ENCODE results near the gene SMIM24. TPM values are rescaled to one million over a fixed set of nuclear protein-coding genes. Genes with fewer than 3 reads are reported as not detected.

SMIM24 gene
- total RNA-seq, 2 experiments from 2014 or later, result 0.31 to 0.36 TPM

Other genes starting within 250 kb of the SMIM24 start
- 10 to 100 TPM; 17.7 to 19.3 TPM for gene NFIC, start 113.9 kb downstream of the SMIM24 start, total RNA-seq
- gene SMIM44, start 2.9 kb upstream of the SMIM24 start, total RNA-seq, result not detected
- 10 to 100 TPM; 18.8 to 21.4 TPM for gene DOHH, start 20.1 kb upstream of the SMIM24 start, total RNA-seq
- 10 to 100 TPM; 33.1 to 33.6 TPM for gene FZR1, start 25.8 kb upstream of the SMIM24 start, total RNA-seq
- gene TEKTIP1, start 58.6 kb upstream of the SMIM24 start, total RNA-seq, result under 1 TPM; 0.67 to 0.78 TPM
- 100 to 1,000 TPM; 118 to 124 TPM for gene MFSD12, start 77.1 kb upstream of the SMIM24 start, total RNA-seq
- gene HMG20B, start 92.4 kb upstream of the SMIM24 start, total RNA-seq, result 10 to 100 TPM; 43.0 to 44.9 TPM
- under 1 TPM; 0.44 to 0.67 TPM for gene GIPC3, start 105.0 kb upstream of the SMIM24 start, total RNA-seq
- 1 to 10 TPM; 2.7 to 3.4 TPM for gene TBXA2R, start 126.3 kb upstream of the SMIM24 start, total RNA-seq
- gene CACTIN, start 146.3 kb upstream of the SMIM24 start, total RNA-seq, result 10 to 100 TPM; 36.7 to 38.1 TPM
- gene PIP5K1C, start 219.9 kb upstream of the SMIM24 start, total RNA-seq, result 10 to 100 TPM; 29.6 to 30.3 TPM
- gene TJP3, start 227.9 kb upstream of the SMIM24 start, total RNA-seq, result under 1 TPM; 0.63 to 0.94 TPM

Data from activated CD8-positive, alpha-beta memory T cell treated with anti-CD3 and anti-CD28 coated beads for 36 hours (primary cell).